Activated CD4-positive, alpha-beta T cell treated with anti-CD3 and anti-CD28 coated beads, Interleukin-2, amount 50 U/mL, for 16 hours (primary cell): Measurements from ENCODE around the gene CDH23.

Experiments used
- DNase-seq: peaks from one replicate; pipeline ENCODE4 v3.0.0-alpha.2; 2020

Gene CDH23

DNA sequence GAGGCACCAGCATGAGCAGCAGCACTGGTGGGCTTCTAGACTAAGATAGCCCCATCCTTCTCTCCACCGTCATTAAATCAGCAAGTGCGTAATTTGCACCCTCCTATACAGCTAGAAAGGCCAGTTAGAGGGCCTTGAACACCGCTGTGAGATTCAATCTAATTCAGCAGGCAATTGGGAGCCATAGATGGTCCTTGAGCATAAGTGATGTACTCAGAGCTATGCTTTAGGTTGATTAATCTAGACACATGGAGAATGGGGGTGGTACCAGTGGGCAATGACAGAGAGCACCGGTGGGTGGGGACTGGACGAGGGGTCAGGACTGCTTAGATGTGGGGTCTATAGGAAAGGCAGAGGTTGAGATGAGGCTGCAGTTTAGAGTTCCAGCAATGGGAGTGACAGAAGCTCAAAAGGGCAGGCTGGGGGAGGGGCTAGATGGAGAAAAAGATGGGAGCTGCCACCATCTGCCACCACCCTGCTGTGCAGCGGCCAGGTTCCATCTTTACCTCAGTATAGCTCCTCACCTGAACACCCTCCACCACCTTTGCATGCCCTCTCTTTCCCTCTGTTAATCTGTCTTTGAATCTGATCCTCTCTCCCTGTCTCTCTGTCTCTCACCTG is 235.6 kb downstream of the CDH23 start:
- no peak for DNase-seq

- no peak for DNase-seq
These were observed 236.3 kb downstream of the CDH23 start for GRCh38 chr10:71632896-71633600.

DNA sequence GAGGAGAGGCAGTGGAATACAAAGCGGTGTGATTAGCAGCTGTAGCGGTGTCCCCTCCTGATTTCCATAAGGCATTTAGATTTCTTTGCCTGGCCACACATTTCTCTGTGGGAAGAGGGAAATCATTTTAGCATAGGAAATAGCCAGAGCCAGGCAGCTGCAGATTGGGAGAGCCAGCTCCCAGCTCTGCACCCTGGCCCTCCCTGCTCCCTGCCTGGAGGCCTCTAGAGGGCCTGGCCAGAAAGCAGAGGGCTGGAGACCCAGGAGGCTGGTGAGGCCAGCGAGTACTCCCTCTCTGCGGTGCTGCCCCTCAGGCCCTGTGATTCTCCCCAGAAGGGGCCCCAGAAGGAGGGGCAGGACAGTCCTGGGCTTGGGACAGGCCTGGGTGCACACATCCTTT is 237.2 kb downstream of the CDH23 start:
- DNase-seq: no peak

DNA sequence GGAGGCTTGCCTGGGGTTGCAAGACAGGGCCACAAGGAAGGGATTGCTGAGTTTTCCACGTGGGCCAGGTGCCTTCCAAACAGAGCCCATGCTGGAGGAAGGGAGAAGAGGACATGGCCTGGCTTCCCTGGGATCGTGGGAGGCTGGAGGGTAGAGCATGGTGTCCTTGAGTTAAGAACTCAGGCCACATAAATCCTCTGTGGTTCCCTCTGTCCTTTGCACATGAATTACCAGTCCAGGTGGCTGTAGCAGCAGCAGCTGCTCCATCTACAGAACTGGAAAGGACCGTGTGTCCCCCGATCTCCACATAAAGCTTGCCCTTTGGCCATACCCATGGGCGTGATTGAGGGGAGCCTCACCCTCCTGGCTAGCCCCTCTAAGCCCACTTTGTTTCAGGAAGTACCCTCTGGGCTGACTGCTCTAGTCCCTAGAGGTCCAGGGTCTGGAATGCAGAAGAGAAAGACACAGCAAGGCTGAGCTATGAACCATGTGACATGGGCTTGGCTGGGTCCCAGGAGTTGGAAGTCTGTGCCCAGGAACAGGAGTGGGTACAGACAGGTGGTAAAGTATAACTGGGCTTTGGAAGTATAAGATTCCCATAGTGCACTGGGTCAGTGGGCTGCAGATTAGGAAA is 237.9 kb downstream of the CDH23 start:
- DNase-seq: no peak

- no peak for DNase-seq
These were observed 238.6 kb downstream of the CDH23 start for GRCh38 chr10:71635251-71635866.

GRCh38 chr10:71635867-71636266 is 239.1 kb downstream of the CDH23 start:
- DNase-seq: no peak

DNA sequence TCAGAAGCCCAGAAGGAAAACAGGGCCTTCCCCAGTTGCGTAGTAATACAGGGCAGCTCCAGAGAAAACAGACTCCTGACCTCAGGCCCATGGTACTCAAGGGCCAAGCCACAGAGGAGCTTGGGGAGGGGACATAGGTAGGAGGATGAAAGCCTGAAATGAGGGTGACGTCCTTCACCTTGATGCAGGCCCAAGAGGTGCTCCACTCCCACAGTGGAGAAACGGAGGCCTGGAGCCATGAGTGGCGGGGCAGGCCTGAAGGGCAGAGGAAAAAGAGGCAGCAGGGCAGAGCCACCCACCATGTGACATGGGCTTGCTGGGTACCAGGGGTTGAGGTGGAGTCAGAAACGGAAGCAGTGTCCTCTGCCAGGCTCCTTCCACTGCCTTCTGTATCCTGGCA is 239.9 kb downstream of the CDH23 start:
- DNase-seq: no peak

GRCh38 chr10:71637305-71637704 is 240.6 kb downstream of the CDH23 start:
- DNase-seq: no peak

GRCh38 chr10:71638064-71638821 is 241.5 kb downstream of the CDH23 start:
- no peak for DNase-seq

- DNase-seq: no peak
These were observed 242.4 kb downstream of the CDH23 start for GRCh38 chr10:71638822-71639719.

- DNase-seq: no peak
These were observed 243.9 kb downstream of the CDH23 start for GRCh38 chr10:71640607-71641006.

DNA sequence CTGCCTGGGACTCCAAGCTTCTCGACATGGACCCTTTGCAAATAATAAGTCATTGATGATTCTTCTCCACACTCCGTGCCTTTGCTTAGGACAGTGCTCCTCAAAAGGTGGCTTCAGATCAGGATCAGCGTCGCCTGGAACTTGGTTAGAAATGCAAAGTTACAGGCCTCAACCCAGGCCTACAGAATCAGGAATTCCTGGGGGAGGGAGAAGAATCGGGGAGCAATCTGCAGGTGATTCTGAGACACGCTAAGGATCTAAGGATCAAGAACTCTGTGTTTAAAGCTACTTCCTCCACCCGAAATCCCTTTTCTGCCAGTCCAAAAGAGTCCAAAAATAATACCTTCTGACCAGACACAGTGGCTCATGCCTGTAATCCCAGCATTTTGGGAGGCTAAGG is 244.7 kb downstream of the CDH23 start:
- DNase-seq: no peak

- no peak for DNase-seq
These were observed 245.3 kb downstream of the CDH23 start for GRCh38 chr10:71641986-71642385.

DNA sequence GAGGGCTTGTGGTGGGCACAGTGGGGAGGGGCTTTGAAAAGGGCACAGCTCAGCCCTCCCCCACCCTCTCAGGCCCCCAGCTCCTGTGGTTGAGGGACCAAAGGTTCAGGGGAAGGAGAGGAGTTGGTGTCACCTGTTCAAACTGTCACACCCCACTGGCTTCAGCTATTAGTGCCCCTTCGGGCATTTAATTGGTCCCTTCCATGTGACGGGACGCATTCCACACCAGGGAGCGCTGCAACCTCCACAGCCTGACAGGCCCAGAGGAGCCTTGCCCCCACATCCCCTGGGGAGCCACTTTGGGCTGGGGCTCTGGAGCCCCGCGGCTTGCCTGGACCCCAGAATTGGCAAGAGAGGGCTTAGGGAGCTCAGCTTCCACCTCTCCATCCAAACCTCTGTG is 247.2 kb downstream of the CDH23 start:
- DNase-seq: no peak

DNA sequence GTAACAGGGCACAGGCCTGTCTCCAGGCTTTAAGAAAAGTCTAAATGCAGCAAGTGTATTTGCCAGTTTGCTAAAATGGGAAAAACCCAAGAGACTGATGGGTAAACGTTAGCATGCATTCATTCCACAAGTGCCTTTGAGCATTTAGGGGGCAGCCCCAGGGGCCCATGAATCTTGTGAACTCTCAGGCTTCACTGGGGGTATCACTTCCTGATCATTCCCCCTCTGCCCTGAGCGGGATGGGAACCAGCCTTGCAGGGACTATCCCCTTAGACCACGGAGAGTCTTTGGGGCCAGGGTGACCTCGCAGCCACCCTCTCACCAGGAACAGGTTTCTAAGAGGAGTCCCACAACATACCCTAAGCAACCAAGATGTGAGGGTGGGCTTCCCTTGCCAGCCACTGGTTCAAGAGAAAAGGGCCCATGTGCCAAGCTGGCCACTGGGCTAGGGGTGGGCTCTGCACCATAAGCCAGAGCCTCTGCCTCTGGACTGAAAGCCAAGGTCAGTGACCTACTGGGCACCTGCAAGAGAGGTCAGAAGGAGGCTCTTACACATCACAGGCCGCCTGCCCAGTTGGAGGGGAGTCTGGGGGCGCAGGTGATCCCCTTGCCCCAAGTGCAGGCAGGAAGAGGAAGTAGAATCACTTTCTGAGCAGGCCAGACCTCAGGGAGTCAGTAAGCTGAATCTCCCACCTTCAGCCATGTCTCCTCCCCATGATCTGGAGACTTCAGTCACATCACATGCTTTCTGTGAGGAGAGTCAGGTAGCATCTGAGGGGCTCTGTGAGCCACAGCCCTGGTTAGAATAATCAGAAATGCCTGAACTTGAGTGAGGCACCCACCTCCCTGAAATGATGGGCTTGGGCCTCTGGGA is 247.8 kb downstream of the CDH23 start:
- DNase-seq: no peak

DNA sequence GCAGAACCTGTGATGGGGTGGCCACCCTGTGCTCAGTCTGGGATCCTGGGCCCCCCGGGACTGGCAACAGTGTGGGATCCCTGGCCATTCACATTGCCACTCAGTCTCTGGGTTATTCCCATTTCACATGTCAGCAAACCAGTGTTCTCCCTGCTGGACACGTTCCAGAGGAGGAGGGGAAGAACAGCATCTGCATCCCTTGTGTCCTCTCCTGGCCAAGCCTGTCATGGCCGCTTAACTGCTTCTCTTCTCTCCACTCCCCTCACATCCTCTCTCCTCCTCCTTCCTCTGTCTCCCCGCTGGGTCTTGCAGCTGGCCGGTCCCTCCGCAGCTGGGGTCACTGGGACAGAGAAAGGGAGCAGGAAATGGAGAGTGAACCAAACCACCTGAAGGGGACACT is 248.5 kb downstream of the CDH23 start:
- no peak for DNase-seq

DNA sequence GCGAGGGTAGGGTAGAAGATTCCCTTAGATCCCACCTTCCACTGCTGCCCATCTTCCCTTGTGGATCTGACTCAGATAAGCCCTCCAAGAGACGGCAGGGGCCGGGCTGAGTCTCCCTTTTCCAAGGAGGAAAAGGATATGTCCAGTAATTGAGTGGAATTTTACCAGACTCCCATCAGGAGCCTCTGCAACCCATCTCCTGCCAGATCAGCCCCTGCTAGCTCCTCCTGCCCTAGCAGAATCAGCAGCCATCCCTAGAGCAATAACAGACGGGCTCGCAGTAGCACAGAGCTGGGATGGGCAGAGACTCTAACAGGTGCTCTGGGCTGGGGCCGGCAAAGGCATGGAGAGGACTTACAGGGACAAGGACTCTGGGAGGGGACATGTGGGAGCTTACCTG is 249.3 kb downstream of the CDH23 start:
- no peak for DNase-seq

- no peak for DNase-seq
These were observed 250.0 kb downstream of the CDH23 start for GRCh38 chr10:71646592-71647292.

DNA sequence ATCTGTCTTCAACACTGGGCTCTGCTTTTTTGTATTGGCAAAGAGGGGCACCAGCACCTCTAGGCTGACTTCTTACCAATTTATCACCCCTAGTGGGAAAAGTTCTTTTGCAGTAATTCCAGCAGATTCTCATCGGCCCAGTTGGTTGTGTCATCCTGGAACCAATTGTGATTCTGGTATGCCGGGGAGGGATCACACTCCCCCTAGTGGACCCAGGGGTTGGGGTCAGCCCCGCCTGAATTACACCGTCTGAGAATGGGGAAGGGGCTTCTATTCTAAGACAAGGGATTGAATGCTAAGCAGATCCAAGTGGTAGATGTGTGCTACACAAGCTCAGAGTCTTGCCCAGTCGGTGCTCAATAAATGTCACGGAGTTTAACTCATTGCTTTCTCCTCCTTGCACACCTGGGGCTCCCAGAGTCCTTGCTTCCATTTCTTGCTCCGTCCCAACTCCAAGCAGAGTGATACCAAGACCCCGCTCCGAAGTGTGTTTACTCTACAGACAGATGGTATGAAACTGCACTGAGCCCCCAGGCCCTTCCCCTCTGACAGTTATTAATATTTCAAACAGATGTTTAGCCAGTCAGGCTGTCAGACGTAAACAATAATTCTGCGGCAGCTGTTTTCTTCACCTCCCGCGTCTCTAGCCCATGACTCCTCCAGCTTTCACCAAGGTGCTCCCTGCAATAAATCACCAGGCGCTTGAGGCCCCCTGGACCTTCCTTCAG is 251.0 kb downstream of the CDH23 start:
- no peak for DNase-seq
